Cerebellar nuclear complex (tissue), 1 donor: ENCODE data around the gene SPSB4.
A peak's percentile ranks its signal among the peaks of the same experiment; 100 is the strongest.
"Not testable (repeated sequence)": the region's sequence is repeated elsewhere in the genome, so short reads cannot be mapped to it uniquely, and the experiment has no call there.

Experiments
- DNase-seq, 2 experiments: peaks; one replicate each; lab custom pipeline; 2025; lab: John Stamatoyannopoulos, UW

Gene SPSB4

DNA sequence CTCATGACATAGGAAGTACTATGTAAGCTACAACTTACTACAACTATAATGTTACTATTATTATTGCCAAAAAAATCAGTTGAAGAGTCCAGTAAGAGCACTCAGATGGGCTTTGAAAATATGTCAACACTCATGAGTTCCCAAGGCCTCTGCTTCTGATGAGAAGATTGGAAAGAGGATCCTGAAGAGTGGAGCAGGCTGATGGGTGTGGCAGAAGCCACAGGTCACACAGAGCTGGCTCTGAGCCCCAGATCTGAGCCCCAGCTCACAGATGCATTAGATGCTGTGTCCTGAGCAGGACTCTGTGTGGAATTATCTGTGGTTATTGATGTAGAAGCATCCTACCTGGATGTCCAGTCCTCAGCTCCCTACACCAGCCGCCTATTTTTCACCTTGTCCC, 65.6 kb downstream of the SPSB4 start:
- no peak for DNase-seq

DNA sequence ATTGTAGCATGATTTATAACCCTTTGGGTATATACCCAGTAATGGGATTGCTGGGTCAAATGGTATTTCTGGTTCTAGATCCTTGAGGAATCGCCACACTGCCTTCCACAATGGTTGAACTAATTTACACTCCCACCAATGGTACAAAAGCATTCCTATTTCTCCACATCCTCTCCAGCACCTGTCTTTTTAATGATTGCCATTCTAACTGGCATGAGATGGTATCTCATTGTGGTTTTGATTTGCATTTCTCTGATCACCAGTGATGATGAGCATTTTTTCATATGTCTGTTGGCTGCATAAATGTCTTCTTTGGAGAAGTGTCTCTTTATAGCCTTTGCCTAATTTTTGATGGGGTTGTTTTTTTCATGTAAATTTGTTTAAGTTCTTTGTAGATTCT, 66.8 kb downstream of the SPSB4 start:
- DNase-seq = not testable (repeated sequence)

DNA sequence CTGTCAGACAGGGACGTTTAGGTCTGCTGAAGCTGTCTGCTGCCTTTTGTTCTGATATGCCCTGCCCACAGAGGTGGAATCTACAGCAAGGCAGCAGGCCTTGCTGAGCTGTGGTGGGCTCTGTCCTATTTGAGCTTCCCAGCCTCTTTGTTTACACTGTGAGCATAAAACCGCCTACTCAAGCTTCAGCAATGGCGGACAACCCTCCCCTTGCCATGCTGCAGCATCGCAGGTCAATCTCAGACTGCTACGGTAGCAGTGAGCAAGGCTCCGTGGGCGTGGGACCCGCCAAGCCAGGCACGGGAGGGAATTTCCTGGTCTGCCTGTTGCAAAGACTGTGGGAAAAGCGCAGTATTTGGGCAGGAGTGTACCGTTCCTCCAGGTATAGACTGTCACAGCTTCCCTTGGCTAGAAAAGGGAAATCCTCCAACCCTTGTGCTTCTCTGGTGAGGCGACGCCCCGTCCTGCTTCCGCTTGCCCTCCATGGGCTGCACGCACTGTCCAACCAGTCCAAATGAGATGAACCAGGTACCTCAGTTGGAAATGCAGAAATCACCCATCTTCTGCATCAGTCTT, 71.4 kb downstream of the SPSB4 start:
- no peak for DNase-seq

DNA sequence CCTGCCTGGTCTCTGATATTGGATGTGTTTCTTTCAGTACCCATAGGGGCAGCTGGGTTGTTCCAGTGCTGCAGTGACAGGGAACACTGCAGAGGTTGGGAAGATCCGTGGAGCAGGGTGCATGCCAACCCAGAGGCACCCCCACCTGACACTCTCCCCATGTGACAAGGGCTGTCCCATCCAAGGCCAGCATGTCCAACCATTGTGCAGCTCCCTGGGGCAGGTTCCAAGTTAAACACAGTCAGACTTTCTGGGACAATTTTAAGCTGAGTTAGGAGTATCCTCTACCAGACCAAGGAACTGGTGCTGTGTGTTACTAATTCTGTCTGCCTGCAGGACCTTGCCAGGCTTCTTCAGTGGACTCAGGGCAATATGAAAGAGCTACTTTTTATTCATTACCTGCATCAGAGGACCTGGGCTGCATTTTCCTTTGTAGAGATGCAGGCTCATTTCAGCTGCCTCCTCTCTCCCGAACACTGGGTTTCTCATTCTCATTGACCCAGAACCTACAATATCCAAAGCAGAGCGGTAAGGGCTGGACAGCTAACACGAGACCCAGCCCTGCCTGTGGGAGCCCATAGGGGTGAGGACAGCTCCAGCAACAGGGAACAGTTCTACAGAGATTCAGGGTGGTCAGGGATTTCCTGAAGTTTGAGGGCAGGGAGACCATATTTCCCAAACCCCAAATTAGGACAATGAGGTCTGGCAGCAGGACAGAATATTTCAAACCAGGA, 72.7 kb downstream of the SPSB4 start:
- no peak for DNase-seq

DNA sequence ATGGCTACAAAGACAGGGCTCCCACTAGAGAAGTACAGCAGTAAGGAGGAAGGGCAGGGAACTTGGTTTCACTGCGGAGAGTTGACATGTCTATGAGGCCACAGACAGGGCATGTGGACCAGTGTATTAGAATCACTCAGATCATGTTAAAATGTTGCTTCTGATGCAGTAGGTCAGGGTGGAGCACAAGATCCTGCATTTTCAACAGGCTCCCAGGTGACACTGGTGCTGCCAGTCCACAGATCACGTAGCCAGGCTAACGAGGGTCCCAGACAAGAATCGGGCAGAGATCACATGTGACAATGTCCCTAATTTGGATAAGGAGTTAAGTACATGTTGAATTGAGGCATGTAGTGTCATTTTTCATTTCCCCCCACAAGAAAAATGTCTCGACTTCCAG, 73.6 kb downstream of the SPSB4 start:
- DNase-seq = no peak

DNA sequence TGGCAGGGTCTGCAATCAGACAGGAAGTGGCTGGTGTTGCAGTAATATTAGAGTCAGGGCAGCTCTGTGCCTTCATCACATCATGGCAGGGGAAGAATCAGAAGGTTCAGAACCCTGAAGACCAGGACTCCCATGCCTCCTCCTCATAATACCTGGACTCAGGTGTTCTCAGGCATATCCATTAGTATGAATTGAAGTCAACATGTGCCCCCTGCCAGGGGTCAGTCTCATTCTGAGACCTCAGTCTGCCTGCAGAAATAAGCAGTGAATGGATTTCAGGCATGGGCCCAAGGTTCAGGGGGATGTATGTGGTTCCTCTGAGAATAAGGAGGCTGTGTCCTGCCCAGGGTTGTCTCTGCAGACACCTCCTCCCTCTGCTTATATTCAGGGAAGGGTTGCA, 74.2 kb downstream of the SPSB4 start:
- DNase-seq = no peak

DNA sequence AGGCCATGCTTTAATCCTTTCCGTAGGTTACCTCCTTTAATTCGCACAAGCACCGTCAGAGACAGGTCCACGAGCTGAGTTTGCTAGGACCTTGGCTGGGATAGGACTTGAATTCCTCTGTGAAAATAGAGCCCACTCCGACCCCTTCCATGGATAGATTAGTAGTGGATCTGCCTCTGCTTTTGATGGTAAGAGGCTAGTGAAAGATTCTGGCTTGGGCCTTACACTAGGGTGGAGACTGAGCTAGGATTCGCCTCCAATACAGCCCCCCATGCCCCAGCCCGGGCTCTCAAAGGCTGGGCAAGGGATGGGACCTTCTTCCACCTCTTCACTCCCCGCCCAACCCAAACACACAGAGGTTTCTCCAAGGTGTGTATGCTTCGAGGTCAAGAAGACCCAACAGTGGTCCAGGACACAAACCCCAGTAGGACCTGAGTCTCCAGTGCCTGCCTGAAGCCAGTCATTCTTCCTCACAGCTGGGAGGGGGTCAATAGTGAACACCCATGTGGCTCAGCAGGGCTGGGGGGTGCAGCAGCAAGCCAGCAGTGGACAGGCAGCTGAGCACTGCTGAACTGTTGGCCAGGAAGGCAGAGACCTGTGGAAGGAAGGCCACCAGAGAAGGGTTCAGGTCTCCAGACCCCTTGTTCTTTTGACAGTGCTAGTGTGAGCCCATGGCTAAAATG, 75.7 kb downstream of the SPSB4 start:
- no peak for DNase-seq

DNA sequence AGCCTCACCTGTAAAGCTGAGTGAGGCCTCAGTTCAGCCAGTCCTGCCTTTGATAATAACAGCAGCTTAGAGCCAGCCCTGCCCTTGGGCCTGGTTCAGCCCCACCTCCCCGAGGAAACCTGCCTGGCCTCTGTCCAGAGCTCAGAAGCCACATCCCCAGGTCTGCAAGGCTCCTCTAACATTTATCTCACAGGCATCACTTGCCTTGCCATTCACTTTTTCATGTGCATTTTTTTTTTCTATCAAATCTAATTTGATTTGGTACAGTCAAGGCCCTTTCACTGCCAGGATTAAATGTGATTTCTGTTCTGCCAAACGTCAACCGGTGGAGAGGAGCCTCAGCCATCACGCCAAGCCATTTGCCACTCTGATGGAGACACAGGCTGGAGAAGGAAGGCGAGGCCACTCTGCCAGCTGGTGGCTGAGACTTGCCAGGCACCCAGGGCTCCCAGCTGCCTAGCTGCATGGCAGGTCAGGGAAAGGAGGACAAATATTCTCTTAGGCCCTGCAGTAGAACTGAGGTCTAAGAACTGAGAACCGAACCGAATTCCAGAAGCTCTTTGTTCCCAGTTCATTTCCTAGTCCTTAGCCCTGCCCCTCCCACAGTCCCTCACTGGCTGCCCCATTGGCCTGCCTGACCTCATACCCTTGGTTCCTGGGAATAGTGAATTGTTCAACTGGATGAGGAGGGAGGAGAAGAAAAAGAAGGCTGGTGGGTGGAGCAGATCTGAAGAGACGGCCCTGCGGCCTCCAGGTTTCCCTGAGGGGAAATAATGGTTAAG, 76.4 kb downstream of the SPSB4 start:
- DNase-seq = peak; percentile 91 to 94

DNA sequence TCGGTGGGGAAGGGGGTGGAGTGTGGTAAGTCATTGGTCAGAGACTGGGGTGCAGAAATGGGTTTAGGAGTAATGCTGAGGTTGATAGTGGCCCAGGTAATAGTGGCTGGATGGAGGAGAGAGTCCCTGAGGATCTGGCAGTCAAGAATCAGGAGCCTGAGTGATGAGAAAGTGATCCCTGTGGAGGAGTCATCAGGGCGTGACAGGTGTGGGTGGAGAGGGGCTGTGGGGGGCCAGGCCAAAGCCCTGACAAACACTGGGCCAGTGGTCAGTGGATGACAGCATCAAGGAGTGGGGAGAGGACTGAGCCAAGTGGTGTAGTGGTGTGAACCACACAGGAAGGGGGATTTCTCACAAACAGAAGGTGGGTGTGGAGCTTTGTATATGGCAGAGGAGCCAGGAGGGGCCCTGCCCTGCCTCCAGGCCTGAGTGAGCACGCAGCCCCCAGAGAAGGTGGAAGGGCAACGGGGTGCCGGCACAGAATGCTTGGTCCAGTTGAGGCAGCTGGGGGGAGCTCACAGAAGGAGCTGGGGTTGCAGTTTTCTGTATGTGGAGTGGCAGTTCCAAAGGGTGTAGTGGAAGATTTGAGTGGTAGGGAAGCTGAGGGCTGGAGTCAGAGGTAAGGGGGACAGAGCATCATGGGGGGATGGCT, 77.1 kb downstream of the SPSB4 start:
- no peak for DNase-seq

DNA sequence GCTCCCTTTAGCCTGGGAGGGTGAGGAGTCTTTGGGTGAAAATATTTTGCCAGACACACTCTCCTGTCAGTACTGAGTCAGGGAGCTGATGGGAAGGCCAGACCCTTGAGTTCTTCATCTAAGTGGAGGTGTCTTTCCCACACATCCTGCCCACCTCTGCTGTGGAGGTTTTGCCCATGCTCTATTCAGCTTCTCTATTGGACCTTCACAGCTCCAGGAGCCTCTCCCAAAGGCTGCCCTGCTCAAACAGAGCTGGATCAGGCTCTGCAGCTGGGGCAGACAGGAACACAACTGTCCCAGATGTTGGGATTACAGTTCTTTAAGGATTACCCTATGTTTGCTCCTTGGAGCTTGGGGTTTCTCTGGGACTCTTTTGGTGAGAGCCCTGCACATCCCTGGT, 77.9 kb downstream of the SPSB4 start:
- DNase-seq = no peak

DNA sequence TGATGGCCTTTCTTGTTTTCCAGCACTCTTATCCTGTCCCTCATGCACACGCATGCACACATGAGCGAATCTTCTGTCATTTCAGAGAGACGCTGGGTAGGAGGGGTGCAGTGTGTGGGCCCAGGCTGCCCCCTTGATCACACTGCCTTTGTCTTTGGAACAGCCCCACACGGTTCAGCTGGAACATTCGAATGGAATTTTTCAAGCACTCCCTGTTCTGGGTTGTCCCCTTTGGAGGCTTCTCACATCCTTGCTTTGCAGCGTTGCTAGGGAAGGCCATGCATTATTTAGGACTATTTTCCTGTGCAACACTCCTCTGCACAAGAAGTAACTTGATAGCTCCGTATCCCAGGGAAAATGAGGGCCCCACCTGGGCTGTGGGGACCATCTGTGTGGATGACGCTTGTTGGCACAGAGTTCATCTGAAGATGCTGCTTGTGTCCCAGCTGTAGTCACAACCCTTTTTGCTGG, 78.4 kb downstream of the SPSB4 start:
- DNase-seq = no peak

DNA sequence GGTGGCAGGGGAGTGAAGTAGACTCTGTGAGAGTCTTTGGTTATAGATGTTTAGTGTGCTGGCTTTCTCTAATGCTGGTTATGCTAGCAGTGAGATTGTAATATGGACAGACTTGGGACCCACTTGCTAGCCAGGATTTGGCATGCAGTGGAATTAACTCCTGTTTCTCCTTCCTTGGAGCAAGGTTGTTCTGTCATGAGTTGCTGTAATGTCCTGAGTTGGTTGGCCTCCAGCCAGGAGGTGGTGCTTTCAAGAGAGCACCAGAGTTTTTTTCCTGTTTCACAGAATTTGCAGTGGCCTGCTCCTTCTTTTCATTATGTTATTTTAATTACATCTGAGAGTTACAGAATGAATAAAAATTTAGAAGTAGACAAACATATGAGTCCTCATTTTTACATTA, 92.4 kb downstream of the SPSB4 start:
- no peak for DNase-seq

DNA sequence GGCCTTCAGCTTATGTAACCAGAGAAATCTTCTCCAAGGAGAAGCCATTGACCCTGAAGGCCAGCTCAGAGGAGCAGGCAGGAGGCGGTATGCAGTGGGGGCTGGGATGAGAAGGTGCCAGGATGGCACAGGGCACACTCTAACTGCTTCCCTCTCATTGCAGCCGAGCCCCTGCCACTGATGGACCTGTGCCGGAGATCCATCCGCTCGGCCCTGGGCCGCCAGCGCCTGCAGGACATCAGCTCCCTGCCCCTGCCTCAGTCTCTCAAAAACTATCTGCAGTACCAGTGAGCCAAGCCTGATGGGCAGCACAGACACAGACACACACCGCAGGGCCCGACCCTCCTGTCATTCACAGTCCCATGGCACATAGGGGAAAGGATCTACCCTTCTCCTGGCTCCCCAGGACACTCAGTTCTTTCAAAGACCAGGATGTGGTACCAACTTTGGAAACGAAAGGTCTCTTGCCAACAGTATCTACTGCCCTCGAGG, 95.9 kb downstream of the SPSB4 start:
- DNase-seq = no peak

DNA sequence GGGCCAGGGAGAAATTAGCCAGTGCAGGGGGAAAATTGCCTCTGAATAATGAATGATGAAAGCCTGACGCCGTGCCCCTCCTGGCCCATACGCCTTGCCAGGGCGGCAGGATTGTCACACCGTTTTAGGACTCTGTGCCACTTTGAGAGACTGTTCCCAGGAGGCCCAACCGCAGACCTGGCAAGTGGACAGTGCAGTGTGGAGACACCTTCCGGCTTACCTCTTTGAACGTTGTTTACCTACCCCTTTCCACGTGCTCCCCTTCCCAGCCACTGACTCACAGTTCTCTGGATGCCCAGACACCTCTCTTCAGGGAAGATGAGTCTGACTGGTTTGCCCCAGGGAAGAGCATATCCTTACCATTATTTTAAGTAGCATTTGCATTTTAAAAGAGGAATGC, 96.5 kb downstream of the SPSB4 start:
- no peak for DNase-seq

DNA sequence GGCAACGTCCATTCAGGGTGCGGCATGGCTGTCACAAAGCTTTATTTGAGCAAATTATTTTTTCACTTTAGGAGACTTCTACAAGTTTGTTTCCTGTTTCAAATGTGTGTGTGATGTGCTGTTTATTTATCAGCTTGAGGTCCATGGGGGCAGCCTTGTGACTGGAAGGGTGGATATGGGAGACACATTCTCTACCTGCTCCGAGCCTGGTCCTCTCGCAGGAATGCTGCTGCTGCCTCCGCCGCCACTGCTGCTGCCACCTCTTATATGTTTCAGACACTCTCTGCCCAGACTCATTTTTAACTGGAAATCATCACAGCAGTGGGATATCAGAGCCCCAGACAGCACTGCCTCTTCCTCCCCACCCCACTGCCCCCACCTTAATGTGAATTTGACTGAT, 97.0 kb downstream of the SPSB4 start:
- DNase-seq = no peak

DNA sequence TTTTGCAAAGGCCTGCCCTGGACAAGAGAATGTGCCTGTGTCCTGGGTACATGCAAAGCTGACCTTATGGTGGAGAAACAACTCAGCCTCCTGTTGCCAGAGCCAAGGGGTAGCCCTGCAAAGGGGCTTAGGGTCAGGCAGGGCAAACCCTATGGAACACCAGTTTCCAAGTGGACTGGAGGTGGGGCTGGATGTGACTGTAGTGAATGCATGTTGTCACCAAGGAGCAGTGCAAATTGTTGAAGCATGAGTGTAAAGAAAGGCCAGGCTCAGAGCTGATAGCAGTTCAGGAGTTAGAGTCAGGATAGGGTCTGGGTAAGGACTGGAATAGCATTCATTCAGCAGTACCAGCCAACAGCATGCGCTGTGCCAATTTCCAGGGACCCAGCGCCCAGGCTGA, 97.6 kb downstream of the SPSB4 start:
- no peak for DNase-seq

DNA sequence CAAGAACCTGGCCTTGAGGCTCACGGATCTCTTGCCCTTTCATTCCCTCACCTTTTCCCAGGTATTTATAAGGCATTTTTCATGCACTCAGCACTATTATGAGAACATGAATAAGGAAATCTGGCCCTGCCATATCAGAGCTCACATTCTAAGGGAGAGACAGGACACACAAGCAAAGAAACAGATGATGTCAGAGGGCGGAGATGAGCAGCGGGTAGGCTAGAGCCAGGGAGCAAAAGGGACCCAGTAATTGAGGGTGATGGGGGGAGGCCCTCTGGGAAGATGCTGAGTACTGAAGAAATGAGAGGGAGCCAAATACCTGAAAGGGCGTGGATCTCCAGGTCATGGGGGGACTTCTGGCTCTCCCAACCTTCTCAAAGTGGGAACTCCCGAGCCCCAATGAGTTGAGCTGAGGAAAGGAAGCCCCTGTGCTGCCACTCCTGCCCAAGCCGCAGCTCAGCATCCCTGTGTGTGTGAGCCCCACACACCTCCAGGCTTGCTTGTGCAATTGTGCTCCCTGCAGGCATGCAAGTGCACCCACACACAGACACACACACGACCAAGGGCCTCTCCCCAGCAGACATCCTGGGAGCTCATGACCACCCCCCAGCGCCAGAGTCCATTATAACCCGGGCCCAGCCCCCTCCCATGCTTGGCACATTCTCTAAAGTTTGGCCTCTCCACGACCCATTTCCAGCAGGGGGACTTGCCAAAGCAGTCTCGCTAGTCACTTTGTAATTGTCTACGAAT, 99.1 kb downstream of the SPSB4 start:
- no peak for DNase-seq

DNA sequence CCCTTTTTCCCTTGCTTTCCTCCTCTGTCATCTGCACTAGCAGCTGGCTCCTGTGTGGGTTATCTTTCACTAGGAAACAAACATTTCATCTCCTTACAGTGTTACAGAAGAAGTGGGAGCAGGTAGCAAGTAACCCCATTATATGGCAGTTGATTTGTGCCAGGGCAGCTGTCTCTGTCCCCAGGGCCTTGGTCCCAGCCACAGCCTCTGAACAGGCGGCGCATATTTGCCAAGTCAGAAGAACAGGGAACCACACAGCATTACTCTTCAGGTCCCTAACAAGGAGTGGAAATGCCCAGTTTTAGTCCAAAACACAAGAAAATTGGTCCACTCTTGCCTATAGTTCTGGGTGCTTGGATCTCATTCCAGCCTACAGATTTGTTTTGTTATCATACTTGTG, 99.8 kb downstream of the SPSB4 start:
- no peak for DNase-seq

DNA sequence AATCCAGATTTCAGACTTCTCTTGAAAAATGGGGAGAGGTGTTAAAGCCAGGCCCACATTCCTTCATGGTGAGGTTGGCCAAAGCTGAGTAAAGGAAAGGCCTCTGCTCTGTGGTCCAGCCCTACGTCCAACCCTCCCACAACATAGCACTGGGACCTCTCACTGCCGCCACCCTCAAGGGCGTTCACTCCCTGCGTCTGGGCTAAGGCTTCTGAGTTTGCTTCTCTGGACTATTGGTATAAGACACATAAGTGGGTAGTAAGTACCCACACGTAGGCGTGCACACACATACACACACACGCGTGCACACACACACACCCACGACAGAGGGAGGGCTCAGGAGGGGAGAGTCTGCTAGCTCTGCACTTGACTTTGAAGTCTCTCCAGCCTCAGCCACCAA, 100.3 kb downstream of the SPSB4 start:
- no peak for DNase-seq

DNA sequence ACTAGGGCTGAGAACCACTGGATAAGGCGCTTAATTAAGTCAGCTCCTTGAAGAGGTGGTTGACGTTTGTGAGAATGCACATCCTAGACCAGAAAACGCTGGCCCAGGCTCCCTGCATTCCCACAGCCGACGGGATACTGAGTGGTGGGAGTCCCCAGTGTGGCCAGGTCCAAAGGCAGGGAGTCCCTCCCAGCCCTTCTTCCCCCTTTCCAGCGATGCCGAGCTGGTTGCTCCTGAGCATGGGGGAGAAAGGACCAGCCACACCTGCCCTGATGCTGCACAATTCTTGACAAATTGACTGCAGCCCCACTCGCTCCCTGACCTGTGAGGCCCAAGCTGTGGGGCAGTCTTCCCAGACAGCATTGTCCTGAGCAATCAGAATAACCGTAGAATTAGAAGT, 101.0 kb downstream of the SPSB4 start:
- DNase-seq = no peak
